Large intestine (tissue), 3 donors: ENCODE data around the gene FSD1. TPM values are rescaled to one million over a fixed set of nuclear protein-coding genes. Genes with fewer than 3 reads are reported as not detected.

ENCODE experiments used
- DNase-seq, 2 donors: peaks; one replicate each; pipeline versions ENCODE4 v3.0.0 to v3.0.0-alpha.2; 2013
- H3K27ac ChIP-seq: one replicate; pipeline ENCODE4 v1.5.1; 2013; ENCODE audit warnings: low read length
- H3K27me3 ChIP-seq: 2 replicates; pipeline ENCODE4 v1.6.1; 2013; ENCODE audit warnings: low read length; ENCODE audit not compliant: control insufficient read depth, insufficient read depth
- H3K36me3 ChIP-seq: 2 replicates; pipeline ENCODE4 v1.6.1; 2013; ENCODE audit warnings: low read length; ENCODE audit not compliant: control insufficient read depth, insufficient read depth
- H3K4me1 ChIP-seq: one replicate; pipeline ENCODE4 v1.6.1; 2013; ENCODE audit warnings: low read length; ENCODE audit not compliant: control insufficient read depth, insufficient read depth
- H3K4me3 ChIP-seq: one replicate; pipeline ENCODE4 v1.5.1; 2013; ENCODE audit warnings: low read length
- H3K9me3 ChIP-seq: one replicate; pipeline ENCODE4 v1.6.1; 2013; ENCODE audit warnings: mild to moderate bottlenecking, low read depth, low read length, moderate library complexity; ENCODE audit not compliant: control insufficient read depth
- WGBS: methylation state at CpG from one replicate; pipeline ENCODE4 v1.1.5; 2013; ENCODE audit warnings: low lambda C conversion rate; ENCODE audit not compliant: insufficient coverage; 5-methylcytosine and 5-hydroxymethylcytosine counted together
- polyA plus RNA-seq: library from polyadenylated mRNA; unstranded; fragments of 120-200 nt; gene quantifications from one replicate; pipeline ENCODE4 v1.2.1, GENCODE V29; 2013

Gene FSD1
- polyA plus RNA-seq, 1 donor = 5.1 TPM

GRCh38 chr19:4319067-4319718 lies 14.8 kb downstream of the FSD1 start:
- H3K27ac ChIP-seq = no peak overlapping the region
- no peak overlapping the region for H3K4me3 ChIP-seq
- no peaks in the 10 kb centered on the region for H3K27me3 ChIP-seq
- DNase-seq = no peak
- peaks cover 8% of the 10 kb centered on the region for H3K9me3 ChIP-seq
- H3K4me1 ChIP-seq = no peaks in the 10 kb centered on the region
- WGBS = no CpG with 5 or more reads among the region's 2 CpGs
- no peaks in the 10 kb centered on the region for H3K36me3 ChIP-seq

GRCh38 chr19:4320419-4320818 lies 16.0 kb downstream of the FSD1 start:
- Histone ChIP-seq H3K4me1 (no peaks in the 10 kb centered on the region), H3K27me3 (no peaks in the 10 kb centered on the region), H3K27ac (no peak overlapping the region), H3K4me3 (no peak overlapping the region), H3K9me3 (peaks cover 8% of the 10 kb centered on the region), H3K36me3 (no peaks in the 10 kb centered on the region)
- no peak for DNase-seq
- no CpG with 5 or more reads among the region's 2 CpGs for WGBS

GRCh38 chr19:4322942-4323665 lies 18.7 kb downstream of the FSD1 start:
- no CpG with 5 or more reads among the region's 37 CpGs for WGBS
- DNase-seq = no peak
- Histone ChIP-seq H3K4me3 (no peak overlapping the region), H3K9me3 (peaks cover 14% of the 10 kb centered on the region), H3K27me3 (peaks cover 10% of the 10 kb centered on the region), H3K36me3 (no peaks in the 10 kb centered on the region), H3K4me1 (peaks cover 14% of the 10 kb centered on the region), H3K27ac (no peak overlapping the region)

GRCh38 chr19:4323692-4324091 lies 19.3 kb downstream of the FSD1 start:
- no peaks in the 10 kb centered on the region for H3K36me3 ChIP-seq
- peaks cover 17% of the 10 kb centered on the region for H3K9me3 ChIP-seq
- no peak overlapping the region for H3K4me3 ChIP-seq
- WGBS = no CpG with 5 or more reads among the region's 9 CpGs
- H3K4me1 ChIP-seq = peaks cover 15% of the 10 kb centered on the region
- H3K27me3 ChIP-seq = peaks cover 10% of the 10 kb centered on the region
- no peak overlapping the region for H3K27ac ChIP-seq
- no peak for DNase-seq

GRCh38 chr19:4324228-4324627 lies 19.8 kb downstream of the FSD1 start:
- WGBS = no CpG with 5 or more reads among the region's 12 CpGs
- DNase-seq = no peak
- no peak overlapping the region for H3K4me3 ChIP-seq
- H3K27me3 ChIP-seq = peaks cover 10% of the 10 kb centered on the region
- no peaks in the 10 kb centered on the region for H3K36me3 ChIP-seq
- H3K4me1 ChIP-seq = peaks cover 17% of the 10 kb centered on the region
- peaks cover 18% of the 10 kb centered on the region for H3K9me3 ChIP-seq
- no peak overlapping the region for H3K27ac ChIP-seq

- no peak for DNase-seq
- H3K36me3 ChIP-seq = no peaks in the 10 kb centered on the region
- H3K4me3 ChIP-seq = no peak overlapping the region
- no peak overlapping the region for H3K27ac ChIP-seq
- peaks cover 20% of the 10 kb centered on the region for H3K4me1 ChIP-seq
- WGBS = no CpG with 5 or more reads among the region's 13 CpGs
- peaks cover 10% of the 10 kb centered on the region for H3K27me3 ChIP-seq
- H3K9me3 ChIP-seq = peaks cover 17% of the 10 kb centered on the region
Observed at GRCh38 chr19:4326215-4326836, 21.9 kb downstream of the FSD1 start.

GRCh38 chr19:4326837-4327251 lies 22.4 kb downstream of the FSD1 start:
- no CpG with 5 or more reads among the region's 33 CpGs for WGBS
- H3K27me3 ChIP-seq = peaks cover 10% of the 10 kb centered on the region
- H3K4me1 ChIP-seq = peaks cover 20% of the 10 kb centered on the region
- no peak overlapping the region for H3K4me3 ChIP-seq
- peaks cover 17% of the 10 kb centered on the region for H3K9me3 ChIP-seq
- DNase-seq = no peak
- H3K36me3 ChIP-seq = no peaks in the 10 kb centered on the region
- no peak overlapping the region for H3K27ac ChIP-seq

- Histone ChIP-seq H3K4me3 (peak overlapping the region; percentile 19), H3K36me3 (no peaks in the 10 kb centered on the region)
Observed at GRCh38 chr19:4327252-4327876, 23.0 kb downstream of the FSD1 start.

GRCh38 chr19:4327877-4328242 lies 23.5 kb downstream of the FSD1 start:
- Histone ChIP-seq H3K9me3 (peaks cover 16% of the 10 kb centered on the region), H3K36me3 (no peaks in the 10 kb centered on the region), H3K4me1 (peaks cover 20% of the 10 kb centered on the region), H3K4me3 (peak overlapping the region; percentile 19), H3K27ac (peak overlapping the region; percentile 17), H3K27me3 (peaks cover 10% of the 10 kb centered on the region)
- peak in 1 of 2 donors; percentile 39 for DNase-seq
- no CpG with 5 or more reads among the region's 13 CpGs for WGBS

More at GRCh38 chr19:4327252-4327876, 23.0 kb downstream of the FSD1 start:
- peak; percentile 90 to 91 for DNase-seq
- Histone ChIP-seq H3K9me3 (peaks cover 17% of the 10 kb centered on the region), H3K4me1 (peaks cover 20% of the 10 kb centered on the region), H3K27ac (no peak overlapping the region), H3K27me3 (peaks cover 10% of the 10 kb centered on the region)
- WGBS = no CpG with 5 or more reads among the region's 30 CpGs

GRCh38 chr19:4328243-4328990 lies 24.0 kb downstream of the FSD1 start:
- Histone ChIP-seq H3K27ac (peak overlapping the region; percentile 65), H3K4me1 (peaks cover 20% of the 10 kb centered on the region)
- WGBS = no CpG with 5 or more reads among the region's 49 CpGs

More at GRCh38 chr19:4328243-4328990, 24.0 kb downstream of the FSD1 start:
- Histone ChIP-seq H3K9me3 (peaks cover 14% of the 10 kb centered on the region), H3K27me3 (peaks cover 10% of the 10 kb centered on the region), H3K36me3 (peaks cover under 1% of the 10 kb centered on the region), H3K4me3 (peak overlapping the region; percentile 81)
- DNase-seq = peak; percentile 91 to 98
